Effector memory CD4-positive, alpha-beta T cell (primary cell): ENCODE data around the gene MECP2.

ENCODE experiments used
- DNase-seq, 3 donors: peaks; one replicate each; pipeline ENCODE4 v3.0.0-alpha.2; 2020
- H3K27ac ChIP-seq: 2 replicates; pipeline ENCODE4 v1.7.0; 2013; ENCODE audit warnings: mild to moderate bottlenecking, low read length, moderate library complexity; ENCODE audit not compliant: insufficient read depth, poor library complexity, severe bottlenecking
- H3K27me3 ChIP-seq: replicated peaks from 2 replicates; pipeline ENCODE4 v1.7.0; 2013; ENCODE audit warnings: mild to moderate bottlenecking, low read length; ENCODE audit not compliant: insufficient read depth, control insufficient read depth, poor library complexity, severe bottlenecking
- H3K36me3 ChIP-seq: 2 replicates; pipeline ENCODE4 v1.7.0; 2013; ENCODE audit warnings: mild to moderate bottlenecking, low read length, moderate library complexity; ENCODE audit not compliant: control insufficient read depth, insufficient read depth
- H3K4me1 ChIP-seq: 2 replicates; pipeline ENCODE4 v1.7.0; 2013; ENCODE audit warnings: low read length, mild to moderate bottlenecking; ENCODE audit not compliant: control insufficient read depth, insufficient read depth, poor library complexity, severe bottlenecking
- H3K4me3 ChIP-seq: 2 replicates; pipeline ENCODE4 v1.7.0; 2013; ENCODE audit warnings: low read length, low read depth, mild to moderate bottlenecking; ENCODE audit not compliant: insufficient read depth, poor library complexity, severe bottlenecking
- H3K9me3 ChIP-seq: 2 replicates; pipeline ENCODE4 v1.7.0; 2013; ENCODE audit warnings: mild to moderate bottlenecking, low read length, moderate library complexity; ENCODE audit not compliant: control insufficient read depth

The MECP2 gene

GRCh38 chrX:154028502-154029184 lies 68.9 kb downstream of the MECP2 start:
- DNase-seq = no peak
- Histone ChIP-seq H3K9me3 (no peaks in the 10 kb centered on the region), H3K36me3 (peaks cover 31% of the 10 kb centered on the region), H3K27me3 (no peaks in the 10 kb centered on the region), H3K27ac (no peak overlapping the region), H3K4me3 (no peak overlapping the region), H3K4me1 (no peaks in the 10 kb centered on the region)

GRCh38 chrX:154027986-154028385 lies 69.5 kb downstream of the MECP2 start:
- Histone ChIP-seq H3K27ac (no peak overlapping the region), H3K27me3 (no peaks in the 10 kb centered on the region)

GRCh38 chrX:154027022-154027402 lies 70.5 kb downstream of the MECP2 start:
- Histone ChIP-seq H3K36me3 (peaks cover 27% of the 10 kb centered on the region), H3K4me1 (no peaks in the 10 kb centered on the region), H3K27ac (no peak overlapping the region), H3K9me3 (no peaks in the 10 kb centered on the region), H3K27me3 (no peaks in the 10 kb centered on the region), H3K4me3 (no peak overlapping the region)
- no peak for DNase-seq

More at GRCh38 chrX:154027986-154028385, 69.5 kb downstream of the MECP2 start:
- no peak for DNase-seq
- Histone ChIP-seq H3K4me1 (no peaks in the 10 kb centered on the region), H3K36me3 (peaks cover 31% of the 10 kb centered on the region), H3K4me3 (no peak overlapping the region), H3K9me3 (no peaks in the 10 kb centered on the region)

GRCh38 chrX:154026136-154027021 lies 71.1 kb downstream of the MECP2 start:
- no peak for DNase-seq
- H3K36me3 ChIP-seq = peaks cover 21% of the 10 kb centered on the region
- H3K27me3 ChIP-seq = no peaks in the 10 kb centered on the region
- peaks cover under 1% of the 10 kb centered on the region for H3K4me1 ChIP-seq
- no peak overlapping the region for H3K27ac ChIP-seq
- no peaks in the 10 kb centered on the region for H3K9me3 ChIP-seq
- no peak overlapping the region for H3K4me3 ChIP-seq

- Histone ChIP-seq H3K27me3 (no peaks in the 10 kb centered on the region), H3K36me3 (peaks cover 9% of the 10 kb centered on the region), H3K4me3 (no peak overlapping the region), H3K4me1 (peaks cover 10% of the 10 kb centered on the region), H3K27ac (no peak overlapping the region), H3K9me3 (no peaks in the 10 kb centered on the region)
- DNase-seq = no peak
These were observed 72.3 kb downstream of the MECP2 start for GRCh38 chrX:154025230-154025629.

- H3K4me1 ChIP-seq = peaks cover 10% of the 10 kb centered on the region
- no peak for DNase-seq
- H3K27ac ChIP-seq = no peak overlapping the region
- H3K36me3 ChIP-seq = no peaks in the 10 kb centered on the region
- no peak overlapping the region for H3K4me3 ChIP-seq
- no peaks in the 10 kb centered on the region for H3K9me3 ChIP-seq
- H3K27me3 ChIP-seq = no peaks in the 10 kb centered on the region
These were observed 73.2 kb downstream of the MECP2 start for GRCh38 chrX:154024271-154024670.

GRCh38 chrX:154023276-154024000 lies 74.1 kb downstream of the MECP2 start:
- Histone ChIP-seq H3K4me1 (peaks cover 11% of the 10 kb centered on the region), H3K27ac (no peak overlapping the region), H3K27me3 (no peaks in the 10 kb centered on the region), H3K4me3 (no peak overlapping the region), H3K9me3 (no peaks in the 10 kb centered on the region), H3K36me3 (no peaks in the 10 kb centered on the region)
- no peak for DNase-seq

- DNase-seq = no peak
- Histone ChIP-seq H3K9me3 (no peaks in the 10 kb centered on the region), H3K27ac (peak overlapping the region; percentile 18), H3K36me3 (peaks cover 1% of the 10 kb centered on the region), H3K4me1 (peaks cover 17% of the 10 kb centered on the region), H3K27me3 (no peaks in the 10 kb centered on the region), H3K4me3 (no peak overlapping the region)
These were observed 75.4 kb downstream of the MECP2 start for GRCh38 chrX:154022108-154022507.

- Histone ChIP-seq H3K4me1 (peaks cover 17% of the 10 kb centered on the region), H3K4me3 (no peak overlapping the region), H3K27me3 (no peaks in the 10 kb centered on the region), H3K27ac (peak overlapping the region; percentile 79), H3K36me3 (peaks cover 8% of the 10 kb centered on the region), H3K9me3 (no peaks in the 10 kb centered on the region)
- peak in 1 of 3 donors; percentile 16 for DNase-seq
These were observed 76.3 kb downstream of the MECP2 start for GRCh38 chrX:154021131-154021611.
